MM.1S (cell line): ENCODE results near the gene SHISA5.

ENCODE experiments used
- CTCF ChIP-seq: fragments of 300-600 bp; sonication (generic); IDR thresholded peaks from 2 replicates; pipeline ENCODE4 v1.5.1; 2016; ENCODE audit warnings: antibody characterized with exemption, low read length, mixed read lengths
- EZH2 ChIP-seq: fragments of 300-600 bp; sonication (generic); optimal IDR thresholded peaks from 2 replicates; pipeline ENCODE3; 2017; ENCODE audit warnings: low read depth, mild to moderate bottlenecking, antibody characterized with exemption, low read length, mixed read lengths
- EZH2phosphoT487 ChIP-seq: fragments of 300-600 bp; sonication (generic); IDR thresholded peaks from 2 replicates; pipeline ENCODE4 v1.6.1; 2018; ENCODE audit warnings: antibody characterized with exemption, low read length

DNA sequence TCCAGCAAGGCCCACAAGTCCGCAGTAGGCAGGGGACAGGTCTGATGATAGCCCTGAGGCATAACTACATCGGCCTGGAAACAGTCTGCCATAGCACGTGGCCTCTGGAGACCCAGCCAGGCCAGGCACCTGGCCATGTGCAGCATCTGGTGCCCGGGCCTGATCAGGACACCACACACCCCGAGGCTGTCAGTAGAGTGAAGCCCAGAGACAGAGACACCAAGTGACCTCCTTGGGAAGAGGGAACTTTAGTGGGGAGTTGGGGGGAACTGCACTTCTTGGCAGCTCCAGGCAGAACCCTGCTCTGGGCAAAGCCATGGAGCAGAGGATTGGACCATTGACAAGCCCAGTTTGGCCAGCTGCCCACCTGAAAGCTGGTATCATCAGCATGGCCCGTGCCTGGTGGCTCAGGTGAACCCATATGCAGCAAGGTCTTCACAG is 1.2 kb downstream of the SHISA5 start:
- no peak for TF ChIP-seq EZH2
- TF ChIP-seq CTCF = no peak
- no peak for TF ChIP-seq EZH2phosphoT487
